K562 (cell line): Measurements from ENCODE around the gene PRUNE1. TPM values are rescaled to one million over a fixed set of nuclear protein-coding genes. Genes with fewer than 3 reads are reported as not detected.

Experiments used
- CBX1 ChIP-seq: sonication (generic); IDR thresholded peaks from 2 replicates; pipeline ENCODE4 v1.6.1; 2016; ENCODE audit warnings: antibody characterized with exemption, low read depth, mild to moderate bottlenecking
- CEBPG ChIP-seq, 3 experiments: fragments of 200-800 bp in 1 of 3; sonication (Bioruptor generic) in 1 of 3; sonication (generic) in 1 of 3; formaldehyde crosslinking in 1 of 3; IDR thresholded peaks in 2 of 3; conservative IDR thresholded peaks in 1 of 3; 2 replicates each; pipeline versions ENCODE4 v1.6.1 to v1.8.0; 2016 to 2022; ENCODE audit warnings: missing compliant biosample characterization in 2 of 3, missing genetic modification characterization in 2 of 3, mild to moderate bottlenecking in 1 of 3, missing genetic modification reagents in 1 of 3
- CREB5 ChIP-seq: fragments of 250-450 bp; sonication (Bioruptor Pico); IDR thresholded peaks from 2 replicates; pipeline ENCODE4 v1.5.0; 2020; ENCODE audit warnings: mild to moderate bottlenecking
- EP400 ChIP-seq: fragments of 450-650 bp; IDR thresholded peaks from 2 replicates; pipeline ENCODE4 v1.6.1; 2017; ENCODE audit warnings: antibody characterized with exemption, mild to moderate bottlenecking, moderate library complexity
- EZH2 ChIP-seq: IDR thresholded peaks from 2 replicates; pipeline ENCODE4 v1.6.1; 2012; ENCODE audit warnings: low read depth, mild to moderate bottlenecking, inconsistent platforms, low read length, borderline replicate concordance
- HNRNPLL ChIP-seq: fragments of 200-400 bp; formaldehyde crosslinking; IDR thresholded peaks from 2 replicates; pipeline ENCODE4 v1.6.1; 2017; ENCODE audit warnings: low read length, low read depth, mild to moderate bottlenecking; ENCODE audit not compliant: poor library complexity, severe bottlenecking
- MTA2 ChIP-seq: fragments of 450-650 bp; IDR thresholded peaks from 2 replicates; pipeline ENCODE4 v1.6.1; 2016; ENCODE audit warnings: low read depth
- MXD1 ChIP-seq: fragments of 250-450 bp; sonication (Bioruptor Pico); IDR thresholded peaks from 2 replicates; pipeline ENCODE4 v1.8.0; 2021; ENCODE audit warnings: borderline replicate concordance, mild to moderate bottlenecking, moderate library complexity; ENCODE audit not compliant: poor library complexity, severe bottlenecking
- NFRKB ChIP-seq: fragments of 450-650 bp; IDR thresholded peaks from 2 replicates; pipeline ENCODE4 v1.6.1; 2016; ENCODE audit warnings: low read depth
- PHF20 ChIP-seq: fragments of 450-650 bp; IDR thresholded peaks from 2 replicates; pipeline ENCODE4 v1.6.1; 2018; ENCODE audit not compliant: partially characterized antibody
- POLR2G ChIP-seq: fragments of 200-400 bp; formaldehyde crosslinking; IDR thresholded peaks from 2 replicates; pipeline ENCODE4 v1.6.1; 2017; ENCODE audit warnings: low read depth, mild to moderate bottlenecking, antibody characterized with exemption, low read length, moderate library complexity
- RB1 ChIP-seq: fragments of 450-650 bp; IDR thresholded peaks from 2 replicates; pipeline ENCODE4 v1.6.1; 2017; ENCODE audit warnings: low read depth, mild to moderate bottlenecking
- SFPQ ChIP-seq: fragments of 200-400 bp; formaldehyde crosslinking; IDR thresholded peaks from 2 replicates; pipeline ENCODE4 v1.6.1; 2017; ENCODE audit warnings: mild to moderate bottlenecking, low read depth, low read length, moderate library complexity
- ZBTB7A ChIP-seq: IDR thresholded peaks from 2 replicates; pipeline ENCODE4 v1.6.1; 2011; ENCODE audit warnings: low read depth, mild to moderate bottlenecking, low read length, moderate library complexity, borderline replicate concordance; ENCODE audit not compliant: control insufficient read depth
- ZNF133 ChIP-seq: fragments of 250-450 bp; sonication (Bioruptor Pico); IDR thresholded peaks from 2 replicates; pipeline ENCODE4 v1.4.0; 2020; ENCODE audit warnings: mild to moderate bottlenecking
- ZNF212 ChIP-seq: fragments of 450-650 bp; formaldehyde crosslinking; IDR thresholded peaks from 2 replicates; pipeline ENCODE4 v1.4.0; 2020; ENCODE audit warnings: mild to moderate bottlenecking
- ZNF232 ChIP-seq: sonication (generic); formaldehyde crosslinking; IDR thresholded peaks from 2 replicates; pipeline ENCODE4 v1.8.0; 2022; ENCODE audit warnings: mild to moderate bottlenecking, missing genetic modification reagents
- ZNF561 ChIP-seq: fragments of 450-650 bp; formaldehyde crosslinking; conservative IDR thresholded peaks from 2 replicates; pipeline ENCODE4 v1.4.0; 2020; ENCODE audit warnings: mild to moderate bottlenecking, moderate library complexity
- ZNF668 ChIP-seq: fragments of 250-450 bp; sonication (Bioruptor Pico); IDR thresholded peaks from 2 replicates; pipeline ENCODE4 v1.8.0; 2022; ENCODE audit warnings: mild to moderate bottlenecking, inconsistent platforms
- ZNF696 ChIP-seq: fragments of 250-450 bp; sonication (Bioruptor Pico); conservative IDR thresholded peaks from 2 replicates; pipeline ENCODE4 v1.4.0; 2020; ENCODE audit warnings: mild to moderate bottlenecking, moderate library complexity
- ZNF699 ChIP-seq: fragments of 250-450 bp; sonication (Bioruptor Pico); IDR thresholded peaks from 2 replicates; pipeline ENCODE4 v1.8.0; 2021; ENCODE audit warnings: mild to moderate bottlenecking, moderate library complexity; ENCODE audit not compliant: insufficient replicate concordance
- ZNF707 ChIP-seq: fragments of 250-450 bp; sonication (Bioruptor Pico); conservative IDR thresholded peaks from 2 replicates; pipeline ENCODE4 v1.8.0; 2022; ENCODE audit warnings: inconsistent platforms, mild to moderate bottlenecking, moderate library complexity
- ZNF77 ChIP-seq: fragments of 250-450 bp; sonication (Bioruptor Pico); IDR thresholded peaks from 2 replicates; pipeline ENCODE4 v1.5.0; 2020
- ZSCAN29 ChIP-seq: fragments of 450-650 bp; IDR thresholded peaks from 2 replicates; pipeline ENCODE4 v1.6.1; 2017
- polyA plus RNA-seq, 8 experiments: library from polyadenylated mRNA; depleted of rRNA in 4 of 8; stranded (reverse) in 5 of 8; unstranded in 3 of 8; fragments of >200 nt; fragmentation: Nextera tagmentation in 2 of 8; fragmentation: Illumina TruSeq in 1 of 8; extraction: Ambion mirVana in 2 of 8; extraction: Trizol in 1 of 8; gene quantifications; 2 replicates each; pipeline versions ENCODE4 v1.2.1 to v1.2.3, GENCODE V29; 2011 to 2014; ENCODE audit warnings: inconsistent platforms in 1 of 8, missing spikeins in 1 of 8
- total RNA-seq, 7 experiments: library from RNA; depleted of rRNA in 6 of 7; stranded (reverse); fragments of >200 nt in 6 of 7; fragmentation: Illumina TruSeq in 2 of 7; extraction: Trizol in 2 of 7; gene quantifications; 2 replicates each; pipeline versions ENCODE4 v1.2.1 to v1.2.3, GENCODE V29; 2011 to 2021; ENCODE audit warnings: low replicate concordance in 1 of 7

The PRUNE1 gene
- total and polyA plus RNA-seq, 9 of the 15 experiments (the other 6 are each of a cell fraction or from before 2014, with no cell fraction given) = 16.7 to 48.3 (median 26.2) TPM

- TF ChIP-seq CEBPG (CRISPR knock-in tag; IDR thresholded peaks at IDR 0.05) (peak; percentile 97), CEBPG (tag; conservative IDR thresholded peaks at IDR 0.05 in 1 of 2, IDR thresholded peaks at IDR 0.05 in 1 of 2) (peak; percentile 94 to 98), CREB5 (no peak), POLR2G (peak; percentile 96), ZBTB7A (peak; percentile 99), EZH2 (no peak), MXD1 (no peak), ZNF77 (CRISPR knock-in tag) (no peak), NFRKB (no peak), CBX1 (peak; percentile 36; the same call in 1 of the 2 replicates), PHF20 (peak; percentile 20), ZNF668 (CRISPR knock-in tag) (no peak), ZSCAN29 (no peak), ZNF232 (0 out of 2 replicates have a peak, but pooled peaks have one; percentile 69), ZNF699 (CRISPR knock-in tag) (no peak), ZNF707 (CRISPR knock-in tag) (no peak), ZNF696 (CRISPR knock-in tag) (no peak), MTA2 (no peak), ZNF561 (CRISPR knock-in tag) (no peak), RB1 (peak; percentile 93), EP400 (peak; percentile 85), ZNF212 (CRISPR knock-in tag) (0 out of 2 replicates have a peak, but pooled peaks have one; percentile 60), ZNF133 (no peak), HNRNPLL (peak; percentile 51), SFPQ (no peak)
Measured at GRCh38 chr1:151059109-151060006, 51.1 kb downstream of the PRUNE1 start, which contains the start of gene CDC42SE1 (continued).
